Liver (tissue), 3 donors: ENCODE measurements around the gene LIPJ.

ENCODE experiments used
- ATF3 ChIP-seq: IDR thresholded peaks from 2 replicates; pipeline ENCODE4 v1.6.1; 2016; ENCODE audit warnings: antibody characterized with exemption
- CTCF ChIP-seq: fragments of 150-350 bp; IDR thresholded peaks from 2 replicates; pipeline ENCODE4 v1.5.1; 2017; ENCODE audit warnings: improper control_type of control experiment, low read depth, low read length; ENCODE audit not compliant: missing input control
- EGR1 ChIP-seq, 2 donors: IDR thresholded peaks; 2 replicates each; pipeline ENCODE4 v1.6.1; 2016 to 2018; ENCODE audit warnings: antibody characterized with exemption in 2 of 2, low read depth in 2 of 2
- FOXA1 ChIP-seq: IDR thresholded peaks from 2 replicates; pipeline ENCODE4 v1.6.1; 2016; ENCODE audit warnings: antibody characterized with exemption
- HNF4A ChIP-seq, 2 donors: conservative IDR thresholded peaks; 2 replicates each; pipeline ENCODE4 v1.6.1; 2016; ENCODE audit warnings: antibody characterized with exemption in 2 of 2, mild to moderate bottlenecking in 2 of 2
- MAX ChIP-seq: IDR thresholded peaks from 2 replicates; pipeline ENCODE4 v1.6.1; 2016; ENCODE audit warnings: antibody characterized with exemption
- RAD21 ChIP-seq, 2 donors: IDR thresholded peaks; 2 replicates each; pipeline ENCODE4 v1.6.1; 2016; ENCODE audit warnings: antibody characterized with exemption in 2 of 2, mild to moderate bottlenecking in 2 of 2
- RXRA ChIP-seq, 2 donors: IDR thresholded peaks; 2 replicates each; pipeline ENCODE4 v1.6.1; 2017 to 2018; ENCODE audit warnings: antibody characterized with exemption in 2 of 2, mild to moderate bottlenecking in 1 of 2
- SP1 ChIP-seq: IDR thresholded peaks from 2 replicates; pipeline ENCODE4 v1.6.1; 2018; ENCODE audit warnings: antibody characterized with exemption, mild to moderate bottlenecking
- TAF1 ChIP-seq: conservative IDR thresholded peaks from 2 replicates; pipeline ENCODE4 v1.6.1; 2016; ENCODE audit warnings: antibody characterized with exemption, mild to moderate bottlenecking
- YY1 ChIP-seq: IDR thresholded peaks from 2 replicates; pipeline ENCODE4 v1.6.1; 2016; ENCODE audit warnings: antibody characterized with exemption, mild to moderate bottlenecking
- ZBTB33 ChIP-seq: IDR thresholded peaks from 2 replicates; pipeline ENCODE4 v1.6.1; 2016; ENCODE audit warnings: antibody characterized with exemption
- donor health status: healthy.
- donor health status: healthy.

GRCh38 chr10:88586462-88586861 lies at the start of gene LIPJ:
- TF ChIP-seq RAD21 (IDR thresholded peaks at IDR 0.05) = no peak
- TF ChIP-seq MAX = no peak
- no peak for TF ChIP-seq ATF3
- no peak for TF ChIP-seq CTCF
- no peak for TF ChIP-seq FOXA1
- no peak for TF ChIP-seq SP1
- TF ChIP-seq YY1 = no peak
- no peak for TF ChIP-seq TAF1
- no peak for TF ChIP-seq ZBTB33
- no peak for TF ChIP-seq EGR1 (IDR thresholded peaks at IDR 0.05; ENCODE audit: low read depth in 2 of 2)
- no peak for TF ChIP-seq RXRA (IDR thresholded peaks at IDR 0.05)
- TF ChIP-seq HNF4A (conservative IDR thresholded peaks at IDR 0.05) = no peak
